Measurements from ENCODE around the gene ZFYVE21.

ZFYVE21 gene

GRCh38 chr14:103736546-103737431 lies 21.2 kb downstream of the ZFYVE21 start:
- no peak for TF ChIP-seq CTCF (IDR thresholded peaks at IDR 0.05; ENCODE audit: insufficient read depth, low read length, missing control alignments)
- ChIA-PET CTCF (interaction anchor here (1.6 kb wide), 1 partner anchor 10 kb away, joined by 5 read pairs; no protein-coding TSS in a partner anchor), POLR2A (interaction anchor here (0.6 kb wide), 1 partner anchor 13 kb away, joined by 3 read pairs; no protein-coding TSS in a partner anchor)
- no peak for DNase-seq (ENCODE audit: low read depth, low spot score)
- H3K4me3 ChIP-seq (ENCODE audit: low read depth, low read length): no peak overlapping the region

- no peak for DNase-seq (ENCODE audit: low read depth, low spot score)
- POLR2A ChIA-PET: interaction anchor here (0.6 kb wide), 1 partner anchor 13 kb away, joined by 3 read pairs; no protein-coding TSS in a partner anchor
- no peak overlapping the region for H3K4me3 ChIP-seq (ENCODE audit: low read depth, low read length)
- TF ChIP-seq CTCF (IDR thresholded peaks at IDR 0.05; ENCODE audit: insufficient read depth, low read length, missing control alignments): no peak
- CTCF ChIA-PET: interaction anchor here (0.7 to 1.6 kb wide), 2 partner anchors 9 to 173 kb away, joined by 3 to 5 read pairs; no protein-coding TSS in a partner anchor
Observed at GRCh38 chr14:103737432-103738045, 21.9 kb downstream of the ZFYVE21 start.

GRCh38 chr14:103738166-103738565 lies 22.6 kb downstream of the ZFYVE21 start:
- DNase-seq (ENCODE audit: low read depth, low spot score): peak; percentile 26
- H3K4me3 ChIP-seq (ENCODE audit: low read depth, low read length): no peak overlapping the region
- CTCF ChIA-PET: interaction anchor here (0.7 kb wide), 1 partner anchor 173 kb away, joined by 3 read pairs; no protein-coding TSS in a partner anchor
- no peak for TF ChIP-seq CTCF (IDR thresholded peaks at IDR 0.05; ENCODE audit: insufficient read depth, low read length, missing control alignments)
- POLR2A ChIA-PET: no interaction called here

GRCh38 chr14:103738701-103739451 lies 23.3 kb downstream of the ZFYVE21 start:
- CTCF ChIA-PET: interaction anchor here (0.8 kb wide), 1 partner anchor 185 kb away, joined by 3 read pairs; no protein-coding TSS in a partner anchor
- TF ChIP-seq CTCF (IDR thresholded peaks at IDR 0.05; ENCODE audit: insufficient read depth, low read length, missing control alignments): no peak
- POLR2A ChIA-PET: no interaction called here

GRCh38 chr14:103739466-103739792 lies 23.8 kb downstream of the ZFYVE21 start:
- ChIA-PET CTCF (interaction anchor here (0.8 kb wide), 1 partner anchor 184 kb away, joined by 3 read pairs; no protein-coding TSS in a partner anchor), POLR2A (no interaction called here)
- DNase-seq (ENCODE audit: low read depth, low spot score): no peak
- no peak overlapping the region for H3K4me3 ChIP-seq (ENCODE audit: low read depth, low read length)
- TF ChIP-seq CTCF (IDR thresholded peaks at IDR 0.05; ENCODE audit: insufficient read depth, low read length, missing control alignments): no peak

More at GRCh38 chr14:103738701-103739451, 23.3 kb downstream of the ZFYVE21 start:
- no peak for DNase-seq (ENCODE audit: low read depth, low spot score)
- no peak overlapping the region for H3K4me3 ChIP-seq (ENCODE audit: low read depth, low read length)

Measured in AG04449 (cell line).